ENCODE results near the gene TACC2. TPM values are rescaled to one million over a fixed set of nuclear protein-coding genes. Genes with fewer than 3 reads are reported as not detected.

Gene TACC2
- total RNA-seq, 3 donors from 2014 or later: 26.1 to 30.5 (median 28.5) TPM

- H3K27ac ChIP-seq: no peak overlapping the region
- no peak for TF ChIP-seq POLR2A (IDR thresholded peaks at IDR 0.05)
- no peak for TF ChIP-seq POLR2AphosphoS5 (IDR thresholded peaks at IDR 0.05)
- TF ChIP-seq, protein P1, sequence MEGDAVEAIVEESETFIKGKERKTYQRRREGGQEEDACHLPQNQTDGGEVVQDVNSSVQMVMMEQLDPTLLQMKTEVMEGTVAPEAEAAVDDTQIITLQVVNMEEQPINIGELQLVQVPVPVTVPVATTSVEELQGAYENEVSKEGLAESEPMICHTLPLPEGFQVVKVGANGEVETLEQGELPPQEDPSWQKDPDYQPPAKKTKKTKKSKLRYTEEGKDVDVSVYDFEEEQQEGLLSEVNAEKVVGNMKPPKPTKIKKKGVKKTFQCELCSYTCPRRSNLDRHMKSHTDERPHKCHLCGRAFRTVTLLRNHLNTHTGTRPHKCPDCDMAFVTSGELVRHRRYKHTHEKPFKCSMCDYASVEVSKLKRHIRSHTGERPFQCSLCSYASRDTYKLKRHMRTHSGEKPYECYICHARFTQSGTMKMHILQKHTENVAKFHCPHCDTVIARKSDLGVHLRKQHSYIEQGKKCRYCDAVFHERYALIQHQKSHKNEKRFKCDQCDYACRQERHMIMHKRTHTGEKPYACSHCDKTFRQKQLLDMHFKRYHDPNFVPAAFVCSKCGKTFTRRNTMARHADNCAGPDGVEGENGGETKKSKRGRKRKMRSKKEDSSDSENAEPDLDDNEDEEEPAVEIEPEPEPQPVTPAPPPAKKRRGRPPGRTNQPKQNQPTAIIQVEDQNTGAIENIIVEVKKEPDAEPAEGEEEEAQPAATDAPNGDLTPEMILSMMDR (IDR thresholded peaks at IDR 0.05): no peak
- no peaks in the 10 kb centered on the region for H3K36me3 ChIP-seq
- DNase-seq (ENCODE audit: low spot score in 2 of 2): no peak
- no peaks in the 10 kb centered on the region for H3K27me3 ChIP-seq
- H3K9me3 ChIP-seq: no peaks in the 10 kb centered on the region
- intact Hi-C loops (cut with DNase I; ENCODE audit: low total_unique reads): no loop called here
- H3K4me3 ChIP-seq: no peak overlapping the region
- H3K4me1 ChIP-seq: no peaks in the 10 kb centered on the region
These were observed 291.2 kb downstream of the TACC2 start for GRCh38 chr10:122280156-122280555.

DNA sequence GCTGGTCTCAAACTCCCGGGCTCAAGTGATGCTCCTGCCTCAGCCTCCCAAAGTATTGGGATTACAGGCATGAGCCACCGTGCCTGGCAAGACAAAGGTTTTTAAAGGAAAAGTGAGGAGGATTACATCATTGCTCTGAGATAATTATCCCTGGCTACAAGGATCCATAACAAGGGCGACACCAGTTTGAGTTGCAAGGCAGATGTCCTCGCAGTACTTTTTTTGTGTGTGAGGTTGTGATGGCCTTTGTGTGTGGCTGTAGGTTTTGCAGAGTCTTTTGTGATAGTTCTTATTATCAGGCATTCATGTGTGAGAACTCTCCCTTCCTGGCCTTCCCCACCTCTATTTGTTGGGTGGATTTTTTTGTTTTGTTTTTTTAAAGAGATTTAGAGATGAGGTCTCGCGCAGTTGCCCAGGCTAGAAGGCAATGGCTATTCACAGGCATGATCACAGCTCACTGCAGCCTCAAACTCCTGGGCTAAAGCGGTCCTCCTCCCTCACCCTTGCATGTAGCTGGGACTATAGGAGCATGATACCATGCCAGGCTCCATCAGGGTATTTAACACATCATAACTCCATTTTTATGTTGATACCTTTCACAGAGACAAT lies 292.2 kb downstream of the TACC2 start:
- H3K4me1 ChIP-seq: no peaks in the 10 kb centered on the region
- no peaks in the 10 kb centered on the region for H3K36me3 ChIP-seq
- intact Hi-C loops (cut with DNase I; ENCODE audit: low total_unique reads): no loop called here
- no peak overlapping the region for H3K4me3 ChIP-seq
- TF ChIP-seq, protein P1 (IDR thresholded peaks at IDR 0.05): no peak
- TF ChIP-seq POLR2A (IDR thresholded peaks at IDR 0.05): no peak
- TF ChIP-seq POLR2AphosphoS5 (IDR thresholded peaks at IDR 0.05): no peak
- no peaks in the 10 kb centered on the region for H3K9me3 ChIP-seq
- no peaks in the 10 kb centered on the region for H3K27me3 ChIP-seq
- no peak overlapping the region for H3K27ac ChIP-seq
- no peak for DNase-seq (ENCODE audit: low spot score in 2 of 2)

GRCh38 chr10:122281751-122282150 lies 292.8 kb downstream of the TACC2 start:
- intact Hi-C loops (cut with DNase I; ENCODE audit: low total_unique reads): no loop called here
- H3K27ac ChIP-seq: no peak overlapping the region

GRCh38 chr10:122282253-122282671 lies 293.3 kb downstream of the TACC2 start:
- Histone ChIP-seq H3K4me1 (no peaks in the 10 kb centered on the region), H3K4me3 (no peak overlapping the region), H3K27me3 (no peaks in the 10 kb centered on the region), H3K36me3 (no peaks in the 10 kb centered on the region), H3K9me3 (no peaks in the 10 kb centered on the region), H3K27ac (no peak overlapping the region)
- TF ChIP-seq POLR2A (IDR thresholded peaks at IDR 0.05): no peak
- TF ChIP-seq, protein P1 (IDR thresholded peaks at IDR 0.05): no peak
- TF ChIP-seq POLR2AphosphoS5 (IDR thresholded peaks at IDR 0.05): no peak
- no peak for DNase-seq (ENCODE audit: low spot score in 2 of 2)
- intact Hi-C loops (cut with DNase I; ENCODE audit: low total_unique reads): no loop called here

More at GRCh38 chr10:122281751-122282150, 292.8 kb downstream of the TACC2 start:
- Histone ChIP-seq H3K27me3 (no peaks in the 10 kb centered on the region), H3K9me3 (no peaks in the 10 kb centered on the region), H3K36me3 (no peaks in the 10 kb centered on the region), H3K4me1 (no peaks in the 10 kb centered on the region), H3K4me3 (no peak overlapping the region)
- DNase-seq (ENCODE audit: low spot score in 2 of 2): no peak
- TF ChIP-seq, protein P1 (IDR thresholded peaks at IDR 0.05): no peak
- no peak for TF ChIP-seq POLR2AphosphoS5 (IDR thresholded peaks at IDR 0.05)
- no peak for TF ChIP-seq POLR2A (IDR thresholded peaks at IDR 0.05)

DNA sequence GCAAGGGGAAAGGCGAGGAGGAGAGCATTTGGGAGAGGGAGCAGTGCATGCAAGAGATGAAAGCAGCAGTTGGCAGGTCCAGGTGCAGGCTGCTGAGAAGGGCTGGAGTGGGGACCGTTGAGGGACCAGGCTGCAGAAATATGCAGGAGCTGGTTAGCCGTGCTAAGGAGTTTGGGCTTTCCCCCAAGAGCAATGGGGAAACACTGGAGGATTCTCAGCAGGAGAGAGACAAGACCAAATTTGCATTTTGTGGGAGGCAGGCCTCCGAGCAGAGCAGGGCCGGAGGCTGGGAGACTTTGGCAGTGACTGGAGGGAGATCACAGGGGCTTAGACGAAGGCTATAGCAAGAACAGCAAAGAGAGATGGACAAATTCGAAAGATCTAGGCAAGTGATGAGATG lies 293.9 kb downstream of the TACC2 start:
- TF ChIP-seq POLR2A (IDR thresholded peaks at IDR 0.05) (no peak), POLR2AphosphoS5 (IDR thresholded peaks at IDR 0.05) (no peak)
- TF ChIP-seq, protein P1 (IDR thresholded peaks at IDR 0.05): no peak
- Histone ChIP-seq H3K4me1 (no peaks in the 10 kb centered on the region), H3K36me3 (no peaks in the 10 kb centered on the region), H3K4me3 (no peak overlapping the region), H3K9me3 (no peaks in the 10 kb centered on the region), H3K27me3 (no peaks in the 10 kb centered on the region), H3K27ac (no peak overlapping the region)
- no peak for DNase-seq (ENCODE audit: low spot score in 2 of 2)
- intact Hi-C loops (cut with DNase I; ENCODE audit: low total_unique reads): no loop called here
